Panc1 (cell line): ENCODE measurements around the gene DNASE1L3.

ENCODE experiments used
- POLR2AphosphoS5 ChIP-seq: IDR thresholded peaks from 2 replicates; pipeline ENCODE4 v1.6.1; 2012; ENCODE audit warnings: mild to moderate bottlenecking, low read depth, low read length, moderate library complexity
- TCF7L2 ChIP-seq: IDR thresholded peaks from 2 replicates; pipeline ENCODE4 v1.6.1; 2011; ENCODE audit warnings: mild to moderate bottlenecking, low read depth, low read length, inconsistent platforms

GRCh38 chr3:58171126-58171525 is 39.6 kb downstream of the DNASE1L3 start:
- no peak for TF ChIP-seq TCF7L2
- TF ChIP-seq POLR2AphosphoS5: no peak
